HCT116 (cell line): Measurements from ENCODE around the gene EIF3M. TPM values are rescaled to one million over a fixed set of nuclear protein-coding genes. Genes with fewer than 3 reads are reported as not detected.

Source experiments
- ATAC-seq: fragments of 200-7000 bp; cut with Tn5 transposase; 2 replicates; pipeline ENCODE4 v1.9.1; 2020; ENCODE audit warnings: mild to moderate bottlenecking, moderate library complexity
- BruUV-seq: library from RNA; stranded (reverse); fragments of 400-500 nt; replicated peaks from 2 replicates; lab custom pipeline; 2021; lab: Mats Ljungman, UMichigan
- CTCF ChIA-PET: fragments of 300-600 bp; sonication (Branson Sonifier 250); formaldehyde crosslinking; loops from one replicate; lab custom pipeline; 2021; ENCODE audit warnings: antibody characterized with exemption; lab: Charles Lee
- POLR2A ChIA-PET: fragments of 300-600, 350-600 bp; sonication (Branson Sonifier 250); formaldehyde crosslinking; loops from one replicate; lab custom pipeline; 2021; ENCODE audit warnings: antibody characterized with exemption; lab: Charles Lee
- RAD21 ChIA-PET, 2 experiments: fragments of 300-600 bp; sonication (Branson Sonifier 250); formaldehyde crosslinking; loops; one replicate each; lab custom pipeline; 2023; ENCODE audit warnings: low total read pairs in 2 of 2; ENCODE audit not compliant: uncharacterized antibody in 2 of 2, unreplicated experiment in 2 of 2, low non-redundant PET in 1 of 2; lab: Charles Lee
- DNase-seq: peaks from one replicate; pipeline ENCODE4 v3.0.0-alpha.2; 2010; ENCODE audit warnings: low read depth, low spot score
- H2AFZ ChIP-seq: fragments of 200-600 bp; shearing (Covaris generic), sonication (generic); 2 replicates; pipeline ENCODE4 v1.6.1; 2017; ENCODE audit warnings: low read depth, mixed run types, mixed read lengths, antibody characterized with exemption, low read length; ENCODE audit not compliant: poor library complexity, severe bottlenecking
- H3K27ac ChIP-seq: 2 replicates; pipeline ENCODE4 v1.5.1; 2012; ENCODE audit warnings: low read depth, low read length
- H3K27me3 ChIP-seq: fragments of 200-600 bp; sonication (generic); 2 replicates; pipeline ENCODE4 v1.6.1; 2016; ENCODE audit warnings: mixed run types, low read length, mixed read lengths; ENCODE audit not compliant: insufficient read depth
- H3K36me3 ChIP-seq, 2 experiments: fragments of 200-500 bp in 1 of 2; fragments of 200-600 bp in 1 of 2; sonication (Bioruptor generic) in 1 of 2; sonication (generic) in 1 of 2; 2 replicates each; pipeline versions ENCODE4 v1.5.1 to v1.6.1; 2014 to 2016; ENCODE audit warnings: low read length in 2 of 2, inconsistent platforms in 1 of 2, mixed read lengths in 1 of 2, mixed run types in 1 of 2; ENCODE audit not compliant: insufficient read depth in 2 of 2, control insufficient read depth in 1 of 2
- H3K4me1 ChIP-seq, 2 experiments: fragments of 200-600 bp in 1 of 2; sonication (generic) in 1 of 2; 2 replicates each; pipeline versions ENCODE4 v1.5.1 to v1.6.1; 2012 to 2017; ENCODE audit warnings: low read length in 2 of 2, inconsistent platforms in 1 of 2, mild to moderate bottlenecking in 1 of 2, mixed read lengths in 1 of 2, mixed run types in 1 of 2, moderate library complexity in 1 of 2; ENCODE audit not compliant: insufficient read depth in 2 of 2, control insufficient read depth in 1 of 2
- H3K4me2 ChIP-seq: fragments of 200-600 bp; sonication (generic); 2 replicates; pipeline ENCODE4 v1.6.1; 2017; ENCODE audit warnings: mixed run types, low read length, mixed read lengths
- H3K4me3 ChIP-seq, 2 experiments: fragments of 200-600 bp in 1 of 2; sonication (generic) in 1 of 2; replicated peaks in 1 of 2; 2 replicates each; pipeline ENCODE4 v1.5.1; 2011 to 2016; ENCODE audit warnings: low read length in 2 of 2, control low read depth in 1 of 2, low read depth in 1 of 2, mild to moderate bottlenecking in 1 of 2, mixed read lengths in 1 of 2, mixed run types in 1 of 2
- H3K79me2 ChIP-seq: fragments of 200-600 bp; sonication (generic); 2 replicates; pipeline ENCODE4 v1.6.1; 2017; ENCODE audit warnings: mild to moderate bottlenecking, mixed run types, low read length, moderate library complexity, mixed read lengths; ENCODE audit not compliant: insufficient read depth
- H3K9ac ChIP-seq: fragments of 200-600 bp; sonication (generic); 2 replicates; pipeline ENCODE4 v1.6.1; 2016; ENCODE audit warnings: low read length, mixed read lengths
- H3K9me2 ChIP-seq: fragments of 200-600 bp; sonication (generic), shearing (Covaris generic); 2 replicates; pipeline ENCODE4 v1.6.1; 2017; ENCODE audit warnings: mixed run types, mild to moderate bottlenecking, moderate library complexity; ENCODE audit not compliant: insufficient read depth
- H3K9me3 ChIP-seq, 2 experiments: fragments of 200-500 bp in 1 of 2; fragments of 200-600 bp in 1 of 2; sonication (Bioruptor generic) in 1 of 2; sonication (generic) in 1 of 2; 2 replicates each; pipeline ENCODE4 v1.6.1; 2014 to 2017; ENCODE audit warnings: low read length in 2 of 2, mixed read lengths in 2 of 2, inconsistent platforms in 1 of 2, low read depth in 1 of 2, mild to moderate bottlenecking in 1 of 2, mixed run types in 1 of 2, moderate library complexity in 1 of 2; ENCODE audit not compliant: control insufficient read depth in 1 of 2, insufficient read depth in 1 of 2
- H4K20me1 ChIP-seq: fragments of 200-600 bp; sonication (generic), shearing (Covaris generic); 2 replicates; pipeline ENCODE4 v1.6.1; 2017; ENCODE audit warnings: mixed run types, mild to moderate bottlenecking, moderate library complexity; ENCODE audit not compliant: insufficient read depth
- EGR1 ChIP-seq: IDR thresholded peaks from 2 replicates; pipeline ENCODE4 v1.6.1; 2012; ENCODE audit warnings: low read depth
- ELF1 ChIP-seq: IDR thresholded peaks from 2 replicates; pipeline ENCODE4 v1.6.1; 2012; ENCODE audit warnings: low read depth, borderline replicate concordance
- EZH2 ChIP-seq: fragments of 200-600 bp; sonication (generic); IDR thresholded peaks from 2 replicates; pipeline ENCODE4 v1.6.1; 2017; ENCODE audit warnings: antibody characterized with exemption, mixed run types
- FOSL1 ChIP-seq: IDR thresholded peaks from 2 replicates; pipeline ENCODE4 v1.6.1; 2012; ENCODE audit warnings: low read depth
- JUND ChIP-seq: IDR thresholded peaks from 2 replicates; pipeline ENCODE4 v1.6.1; 2012
- POLR2A ChIP-seq: IDR thresholded peaks from 2 replicates; pipeline ENCODE4 v1.7.0; 2011; ENCODE audit warnings: borderline replicate concordance; ENCODE audit not compliant: insufficient read depth, insufficient read length; ENCODE audit errors: extremely low read depth
- POLR2AphosphoS5 ChIP-seq: IDR thresholded peaks from 2 replicates; pipeline ENCODE4 v1.6.1; 2011; ENCODE audit warnings: mild to moderate bottlenecking, low read depth, low read length, moderate library complexity
- RAD21 ChIP-seq: IDR thresholded peaks from 2 replicates; pipeline ENCODE4 v1.6.1; 2012; ENCODE audit warnings: low read depth, mild to moderate bottlenecking
- SIN3A ChIP-seq: IDR thresholded peaks from 2 replicates; pipeline ENCODE4 v1.6.1; 2012; ENCODE audit warnings: low read depth
- SP1 ChIP-seq: IDR thresholded peaks from 2 replicates; pipeline ENCODE4 v1.6.1; 2012; ENCODE audit warnings: low read depth
- SRF ChIP-seq: IDR thresholded peaks from 2 replicates; pipeline ENCODE4 v1.6.1; 2012; ENCODE audit warnings: low read depth
- TCF7L2 ChIP-seq: IDR thresholded peaks from 2 replicates; pipeline ENCODE4 v1.7.0; 2011; ENCODE audit warnings: borderline replicate concordance, inconsistent platforms; ENCODE audit not compliant: insufficient read depth, insufficient read length; ENCODE audit errors: extremely low read depth
- YY1 ChIP-seq: IDR thresholded peaks from 2 replicates; pipeline ENCODE4 v1.6.1; 2011; ENCODE audit warnings: low read length, low read depth, moderate library complexity, mild to moderate bottlenecking; ENCODE audit not compliant: insufficient replicate concordance; ENCODE audit errors: extremely low read depth
- ZFX ChIP-seq: fragments of 450-650 bp; IDR thresholded peaks from 2 replicates; pipeline ENCODE4 v1.6.1; 2017
- ZNF274 ChIP-seq: fragments of 200-500 bp; sonication (Bioruptor generic); IDR thresholded peaks from 2 replicates; pipeline ENCODE4 v1.6.1; 2014; ENCODE audit warnings: mild to moderate bottlenecking, low read depth, low read length, inconsistent platforms
- intact Hi-C: fragments of 100-400 bp; cut with micrococcal nuclease; formaldehyde crosslinking; loops from 2 replicates; pipeline ENCODE4 v1.10.0; 2022
- total RNA-seq: library from RNA; stranded (reverse); gene quantifications from one replicate; pipeline ENCODE4 v1.2.1, GENCODE V29; 2021; ENCODE audit not compliant: unreplicated experiment
- TF ChIP-seq, protein P1 (sequence below): IDR thresholded peaks from 2 replicates; pipeline ENCODE4 v1.6.1; 2012
- TF ChIP-seq, protein P2 (sequence below), 3 experiments: fragments of 200-600 bp in 1 of 3; sonication (generic) in 1 of 3; IDR thresholded peaks in 2 of 3; conservative IDR thresholded peaks in 1 of 3; 2 replicates each; pipeline ENCODE4 v1.5.1; 2012 to 2017; ENCODE audit warnings: low read depth in 2 of 3, low read length in 2 of 3, antibody characterized with exemption in 1 of 3, borderline replicate concordance in 1 of 3, control low read depth in 1 of 3, mild to moderate bottlenecking in 1 of 3, mixed read lengths in 1 of 3, mixed run types in 1 of 3, moderate library complexity in 1 of 3; ENCODE audit not compliant: insufficient read depth in 1 of 3
- TF ChIP-seq, protein P3 (sequence below): IDR thresholded peaks from 2 replicates; pipeline ENCODE4 v1.6.1; 2011; ENCODE audit warnings: mild to moderate bottlenecking, low read length, moderate library complexity; ENCODE audit not compliant: insufficient replicate concordance; ENCODE audit errors: extremely low read depth
- TF ChIP-seq, protein P4 (sequence below): IDR thresholded peaks from 2 replicates; pipeline ENCODE4 v1.6.1; 2012; ENCODE audit warnings: low read depth

EIF3M gene
- total RNA-seq, 1 experiment from 2014 or later = 346 TPM

DNA sequence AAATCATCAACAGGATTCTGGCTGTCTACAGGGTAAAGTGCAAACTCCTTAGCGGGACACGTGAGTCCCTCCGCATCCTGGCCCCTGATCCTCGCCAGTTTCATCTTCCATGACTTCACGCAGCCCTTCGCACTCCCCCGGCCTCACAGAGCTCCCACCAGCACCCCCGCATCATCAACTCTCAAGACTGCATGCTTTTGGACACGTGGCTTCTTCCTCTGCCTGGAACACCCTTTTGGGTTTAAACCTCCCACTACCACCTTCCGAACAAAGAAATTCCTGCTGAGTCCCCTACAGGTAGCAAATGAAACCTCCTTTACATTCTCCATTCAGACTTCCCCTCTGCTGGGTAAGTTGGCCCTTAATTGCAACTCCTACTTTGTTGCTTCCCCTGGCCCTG lies 12.6 kb upstream of the EIF3M start:
- Histone ChIP-seq H3K9me3 (no peaks in the 10 kb centered on the region), H2AFZ (no peak overlapping the region), H3K4me2 (no peak overlapping the region), H3K9ac (no peak overlapping the region), H3K9me2 (no peaks in the 10 kb centered on the region), H3K27me3 (peaks cover 5% of the 10 kb centered on the region; the same call in 1 of the 2 replicates), H3K27ac (no peak overlapping the region), H3K79me2 (no peaks in the 10 kb centered on the region), H3K4me3 (no peak overlapping the region), H3K4me1 (no peaks in the 10 kb centered on the region), H4K20me1 (no peaks in the 10 kb centered on the region), H3K36me3 (no peaks in the 10 kb centered on the region)
- TF ChIP-seq ELF1 (no peak), ZNF274 (no peak), EGR1 (no peak), SIN3A (no peak), POLR2A (no peak), JUND (no peak), EZH2 (no peak), RAD21 (no peak), YY1 (no peak), FOSL1 (no peak), ZFX (no peak), SP1 (no peak), SRF (no peak), TCF7L2 (no peak), POLR2AphosphoS5 (no peak)
- TF ChIP-seq, protein P1, sequence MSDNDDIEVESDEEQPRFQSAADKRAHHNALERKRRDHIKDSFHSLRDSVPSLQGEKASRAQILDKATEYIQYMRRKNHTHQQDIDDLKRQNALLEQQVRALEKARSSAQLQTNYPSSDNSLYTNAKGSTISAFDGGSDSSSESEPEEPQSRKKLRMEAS = no peak
- TF ChIP-seq, protein P2, sequence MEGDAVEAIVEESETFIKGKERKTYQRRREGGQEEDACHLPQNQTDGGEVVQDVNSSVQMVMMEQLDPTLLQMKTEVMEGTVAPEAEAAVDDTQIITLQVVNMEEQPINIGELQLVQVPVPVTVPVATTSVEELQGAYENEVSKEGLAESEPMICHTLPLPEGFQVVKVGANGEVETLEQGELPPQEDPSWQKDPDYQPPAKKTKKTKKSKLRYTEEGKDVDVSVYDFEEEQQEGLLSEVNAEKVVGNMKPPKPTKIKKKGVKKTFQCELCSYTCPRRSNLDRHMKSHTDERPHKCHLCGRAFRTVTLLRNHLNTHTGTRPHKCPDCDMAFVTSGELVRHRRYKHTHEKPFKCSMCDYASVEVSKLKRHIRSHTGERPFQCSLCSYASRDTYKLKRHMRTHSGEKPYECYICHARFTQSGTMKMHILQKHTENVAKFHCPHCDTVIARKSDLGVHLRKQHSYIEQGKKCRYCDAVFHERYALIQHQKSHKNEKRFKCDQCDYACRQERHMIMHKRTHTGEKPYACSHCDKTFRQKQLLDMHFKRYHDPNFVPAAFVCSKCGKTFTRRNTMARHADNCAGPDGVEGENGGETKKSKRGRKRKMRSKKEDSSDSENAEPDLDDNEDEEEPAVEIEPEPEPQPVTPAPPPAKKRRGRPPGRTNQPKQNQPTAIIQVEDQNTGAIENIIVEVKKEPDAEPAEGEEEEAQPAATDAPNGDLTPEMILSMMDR (IDR thresholded peaks at IDR 0.05 in 2 of 3, conservative IDR thresholded peaks at IDR 0.05 in 1 of 3; ENCODE audit: borderline replicate concordance in 1 of 3, insufficient read depth in 1 of 3, low read depth in 2 of 3, low read length in 2 of 3) = no peak
- TF ChIP-seq, protein P3, sequence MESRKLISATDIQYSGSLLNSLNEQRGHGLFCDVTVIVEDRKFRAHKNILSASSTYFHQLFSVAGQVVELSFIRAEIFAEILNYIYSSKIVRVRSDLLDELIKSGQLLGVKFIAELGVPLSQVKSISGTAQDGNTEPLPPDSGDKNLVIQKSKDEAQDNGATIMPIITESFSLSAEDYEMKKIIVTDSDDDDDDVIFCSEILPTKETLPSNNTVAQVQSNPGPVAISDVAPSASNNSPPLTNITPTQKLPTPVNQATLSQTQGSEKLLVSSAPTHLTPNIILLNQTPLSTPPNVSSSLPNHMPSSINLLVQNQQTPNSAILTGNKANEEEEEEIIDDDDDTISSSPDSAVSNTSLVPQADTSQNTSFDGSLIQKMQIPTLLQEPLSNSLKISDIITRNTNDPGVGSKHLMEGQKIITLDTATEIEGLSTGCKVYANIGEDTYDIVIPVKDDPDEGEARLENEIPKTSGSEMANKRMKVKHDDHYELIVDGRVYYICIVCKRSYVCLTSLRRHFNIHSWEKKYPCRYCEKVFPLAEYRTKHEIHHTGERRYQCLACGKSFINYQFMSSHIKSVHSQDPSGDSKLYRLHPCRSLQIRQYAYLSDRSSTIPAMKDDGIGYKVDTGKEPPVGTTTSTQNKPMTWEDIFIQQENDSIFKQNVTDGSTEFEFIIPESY = no peak
- TF ChIP-seq, protein P4, sequence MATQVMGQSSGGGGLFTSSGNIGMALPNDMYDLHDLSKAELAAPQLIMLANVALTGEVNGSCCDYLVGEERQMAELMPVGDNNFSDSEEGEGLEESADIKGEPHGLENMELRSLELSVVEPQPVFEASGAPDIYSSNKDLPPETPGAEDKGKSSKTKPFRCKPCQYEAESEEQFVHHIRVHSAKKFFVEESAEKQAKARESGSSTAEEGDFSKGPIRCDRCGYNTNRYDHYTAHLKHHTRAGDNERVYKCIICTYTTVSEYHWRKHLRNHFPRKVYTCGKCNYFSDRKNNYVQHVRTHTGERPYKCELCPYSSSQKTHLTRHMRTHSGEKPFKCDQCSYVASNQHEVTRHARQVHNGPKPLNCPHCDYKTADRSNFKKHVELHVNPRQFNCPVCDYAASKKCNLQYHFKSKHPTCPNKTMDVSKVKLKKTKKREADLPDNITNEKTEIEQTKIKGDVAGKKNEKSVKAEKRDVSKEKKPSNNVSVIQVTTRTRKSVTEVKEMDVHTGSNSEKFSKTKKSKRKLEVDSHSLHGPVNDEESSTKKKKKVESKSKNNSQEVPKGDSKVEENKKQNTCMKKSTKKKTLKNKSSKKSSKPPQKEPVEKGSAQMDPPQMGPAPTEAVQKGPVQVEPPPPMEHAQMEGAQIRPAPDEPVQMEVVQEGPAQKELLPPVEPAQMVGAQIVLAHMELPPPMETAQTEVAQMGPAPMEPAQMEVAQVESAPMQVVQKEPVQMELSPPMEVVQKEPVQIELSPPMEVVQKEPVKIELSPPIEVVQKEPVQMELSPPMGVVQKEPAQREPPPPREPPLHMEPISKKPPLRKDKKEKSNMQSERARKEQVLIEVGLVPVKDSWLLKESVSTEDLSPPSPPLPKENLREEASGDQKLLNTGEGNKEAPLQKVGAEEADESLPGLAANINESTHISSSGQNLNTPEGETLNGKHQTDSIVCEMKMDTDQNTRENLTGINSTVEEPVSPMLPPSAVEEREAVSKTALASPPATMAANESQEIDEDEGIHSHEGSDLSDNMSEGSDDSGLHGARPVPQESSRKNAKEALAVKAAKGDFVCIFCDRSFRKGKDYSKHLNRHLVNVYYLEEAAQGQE = no peak
- POLR2A ChIA-PET = no interaction called here
- no TSS peak for BruUV-seq
- intact Hi-C loops = no loop called here
- DNase-seq = no peak
- RAD21 ChIA-PET = no interaction called here
- CTCF ChIA-PET = no interaction called here
- ATAC-seq = no peak
